ENCODE data around the gene EMP2. TPM values are rescaled to one million over a fixed set of nuclear protein-coding genes. Genes with fewer than 3 reads are reported as not detected.

EMP2 gene
- polyA plus RNA-seq, 3 donors, result not detected

DNA sequence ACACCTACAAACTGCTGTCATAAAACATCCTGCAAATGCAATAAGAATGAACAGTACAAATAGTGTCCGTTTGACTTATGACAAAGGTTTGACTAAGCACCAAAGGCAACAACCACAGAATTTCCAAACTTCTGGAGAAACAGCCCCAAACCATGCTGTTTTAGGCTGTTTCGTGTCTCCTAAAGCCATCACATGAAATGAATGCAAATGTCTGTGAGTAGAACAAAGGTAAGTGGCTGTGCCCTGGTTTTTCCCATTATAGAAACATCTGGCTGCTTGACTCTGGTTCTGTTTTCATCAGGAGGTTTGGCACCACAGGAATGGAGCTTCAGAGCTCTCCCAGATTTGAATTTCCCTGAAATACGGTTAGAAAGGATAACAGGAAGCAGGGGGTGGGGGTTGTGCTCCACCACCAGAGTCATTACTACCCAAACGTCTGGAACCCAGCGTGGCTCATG, 4.6 kb upstream of the EMP2 start:
- Histone ChIP-seq H3K36me3 (replicated peaks in 1 of 2; ENCODE audit: control insufficient read depth in 1 of 2, insufficient read depth in 2 of 2, low read length in 2 of 2) (no peaks in the 10 kb centered on the region), H3K4me3 (replicated peaks in 1 of 3; ENCODE audit: low read depth in 2 of 3, low read length in 3 of 3) (no peak overlapping the region), H4K20me1 (ENCODE audit: insufficient read depth, low read length) (no peaks in the 10 kb centered on the region), H3K9me3 (replicated peaks in 1 of 2; ENCODE audit: control insufficient read depth in 1 of 2, insufficient read depth in 1 of 2, low read length in 2 of 2) (no peaks in the 10 kb centered on the region), H3K9ac (ENCODE audit: insufficient read depth, low read length, poor library complexity, severe bottlenecking) (no peak overlapping the region), H3K4me2 (replicated peaks; ENCODE audit: extremely low read depth, low read length, poor library complexity, severe bottlenecking) (no peak overlapping the region), H3K79me2 (ENCODE audit: insufficient read depth, low read length) (no peaks in the 10 kb centered on the region), H3K4me1 (ENCODE audit: control insufficient read depth in 1 of 2, insufficient read depth in 2 of 2, low read length in 2 of 2) (peaks cover 6 to 7% of the 10 kb centered on the region in 2 donors), H2AFZ (ENCODE audit: insufficient read depth, low read depth, low read length, poor library complexity, severe bottlenecking) (no peak overlapping the region), H3K27me3 (ENCODE audit: control insufficient read depth in 2 of 2, insufficient read depth in 2 of 2, low read length in 2 of 2) (peaks cover 29 to 36% of the 10 kb centered on the region in 2 donors), H3K27ac (ENCODE audit: low read depth in 1 of 2, low read length in 2 of 2) (no peak overlapping the region)
- no peak for DNase-seq
- intact Hi-C loops (cut with micrococcal nuclease), result no loop called here
- Mint-ChIP-seq H3K27me3 (ENCODE audit: low read depth in 3 of 3) (peaks cover 32 to 58% (median 38%) of the 10 kb centered on the region in 3 donors), H3K4me3 (no peak overlapping the region), H3K4me1 (peaks cover 2% of the 10 kb centered on the region), H3K27ac (no peak overlapping the region), H3K36me3 (peaks cover 0 to 5% of the 10 kb centered on the region in 2 donors), H3K9me3 (peaks cover 0 to 7% (median 2%) of the 10 kb centered on the region in 7 donors)
- TF ChIP-seq, protein P1, sequence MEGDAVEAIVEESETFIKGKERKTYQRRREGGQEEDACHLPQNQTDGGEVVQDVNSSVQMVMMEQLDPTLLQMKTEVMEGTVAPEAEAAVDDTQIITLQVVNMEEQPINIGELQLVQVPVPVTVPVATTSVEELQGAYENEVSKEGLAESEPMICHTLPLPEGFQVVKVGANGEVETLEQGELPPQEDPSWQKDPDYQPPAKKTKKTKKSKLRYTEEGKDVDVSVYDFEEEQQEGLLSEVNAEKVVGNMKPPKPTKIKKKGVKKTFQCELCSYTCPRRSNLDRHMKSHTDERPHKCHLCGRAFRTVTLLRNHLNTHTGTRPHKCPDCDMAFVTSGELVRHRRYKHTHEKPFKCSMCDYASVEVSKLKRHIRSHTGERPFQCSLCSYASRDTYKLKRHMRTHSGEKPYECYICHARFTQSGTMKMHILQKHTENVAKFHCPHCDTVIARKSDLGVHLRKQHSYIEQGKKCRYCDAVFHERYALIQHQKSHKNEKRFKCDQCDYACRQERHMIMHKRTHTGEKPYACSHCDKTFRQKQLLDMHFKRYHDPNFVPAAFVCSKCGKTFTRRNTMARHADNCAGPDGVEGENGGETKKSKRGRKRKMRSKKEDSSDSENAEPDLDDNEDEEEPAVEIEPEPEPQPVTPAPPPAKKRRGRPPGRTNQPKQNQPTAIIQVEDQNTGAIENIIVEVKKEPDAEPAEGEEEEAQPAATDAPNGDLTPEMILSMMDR (IDR thresholded peaks at IDR 0.05), result no peak
- no CpG with 5 or more reads among the region's 5 CpGs for WGBS (ENCODE audit: insufficient coverage)

DNA sequence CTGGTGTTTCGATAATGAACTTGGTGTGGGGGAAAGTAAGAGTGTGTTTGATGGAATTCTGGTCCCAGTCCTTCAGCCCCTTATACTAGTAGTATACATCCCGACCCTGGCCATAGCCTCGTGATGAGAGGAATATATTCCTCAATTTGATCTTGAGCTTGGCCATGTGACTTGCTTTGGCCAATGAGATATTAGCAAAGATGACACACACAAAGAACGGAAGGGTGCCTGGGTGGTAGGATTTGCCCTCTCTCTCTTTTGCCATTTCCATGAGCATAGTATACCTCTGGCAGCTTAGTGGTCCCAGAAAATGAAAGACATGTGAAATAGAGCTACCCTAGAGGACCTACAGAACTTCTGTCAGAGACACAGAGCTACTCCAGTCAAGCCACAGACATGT, 2.9 kb upstream of the EMP2 start:
- peak overlapping the region in 1 of 7 donors; percentile 11 for H3K27ac Mint-ChIP-seq
- TF ChIP-seq, protein P1 (IDR thresholded peaks at IDR 0.05), result no peak
- DNase-seq, result no peak
- Histone ChIP-seq H3K79me2 (ENCODE audit: insufficient read depth, low read length) (no peaks in the 10 kb centered on the region), H3K36me3 (replicated peaks in 1 of 2; ENCODE audit: control insufficient read depth in 1 of 2, insufficient read depth in 2 of 2, low read length in 2 of 2) (no peaks in the 10 kb centered on the region), H3K4me1 (ENCODE audit: control insufficient read depth in 1 of 2, insufficient read depth in 2 of 2, low read length in 2 of 2) (peaks cover 8 to 10% of the 10 kb centered on the region in 2 donors), H3K9me3 (replicated peaks in 1 of 2; ENCODE audit: control insufficient read depth in 1 of 2, insufficient read depth in 1 of 2, low read length in 2 of 2) (no peaks in the 10 kb centered on the region), H3K4me2 (replicated peaks; ENCODE audit: extremely low read depth, low read length, poor library complexity, severe bottlenecking) (no peak overlapping the region), H4K20me1 (ENCODE audit: insufficient read depth, low read length) (no peaks in the 10 kb centered on the region), H3K27me3 (ENCODE audit: control insufficient read depth in 2 of 2, insufficient read depth in 2 of 2, low read length in 2 of 2) (peaks cover 44 to 53% of the 10 kb centered on the region in 2 donors), H3K4me3 (replicated peaks in 1 of 3; ENCODE audit: low read depth in 2 of 3, low read length in 3 of 3) (no peak overlapping the region), H3K9ac (ENCODE audit: insufficient read depth, low read length, poor library complexity, severe bottlenecking) (no peak overlapping the region), H3K27ac (ENCODE audit: low read depth in 1 of 2, low read length in 2 of 2) (no peak overlapping the region), H2AFZ (ENCODE audit: insufficient read depth, low read depth, low read length, poor library complexity, severe bottlenecking) (no peak overlapping the region)
- peaks cover 0 to 13% (median 4%) of the 10 kb centered on the region in 7 donors for H3K9me3 Mint-ChIP-seq
- H3K4me3 Mint-ChIP-seq, result peak overlapping the region in 1 of 2 donors; percentile 54
- peaks cover 2% of the 10 kb centered on the region for H3K4me1 Mint-ChIP-seq
- intact Hi-C loops (cut with micrococcal nuclease), result no loop called here
- no CpG with 5 or more reads among the region's 4 CpGs for whole genome bisulfite sequencing (ENCODE audit: insufficient coverage)
- peaks cover 0 to 5% of the 10 kb centered on the region in 2 donors for H3K36me3 Mint-ChIP-seq
- peaks cover 48 to 68% (median 55%) of the 10 kb centered on the region in 3 donors for H3K27me3 Mint-ChIP-seq (ENCODE audit: low read depth in 3 of 3)
